ENCODE results near the gene LRRC27.

DNA sequence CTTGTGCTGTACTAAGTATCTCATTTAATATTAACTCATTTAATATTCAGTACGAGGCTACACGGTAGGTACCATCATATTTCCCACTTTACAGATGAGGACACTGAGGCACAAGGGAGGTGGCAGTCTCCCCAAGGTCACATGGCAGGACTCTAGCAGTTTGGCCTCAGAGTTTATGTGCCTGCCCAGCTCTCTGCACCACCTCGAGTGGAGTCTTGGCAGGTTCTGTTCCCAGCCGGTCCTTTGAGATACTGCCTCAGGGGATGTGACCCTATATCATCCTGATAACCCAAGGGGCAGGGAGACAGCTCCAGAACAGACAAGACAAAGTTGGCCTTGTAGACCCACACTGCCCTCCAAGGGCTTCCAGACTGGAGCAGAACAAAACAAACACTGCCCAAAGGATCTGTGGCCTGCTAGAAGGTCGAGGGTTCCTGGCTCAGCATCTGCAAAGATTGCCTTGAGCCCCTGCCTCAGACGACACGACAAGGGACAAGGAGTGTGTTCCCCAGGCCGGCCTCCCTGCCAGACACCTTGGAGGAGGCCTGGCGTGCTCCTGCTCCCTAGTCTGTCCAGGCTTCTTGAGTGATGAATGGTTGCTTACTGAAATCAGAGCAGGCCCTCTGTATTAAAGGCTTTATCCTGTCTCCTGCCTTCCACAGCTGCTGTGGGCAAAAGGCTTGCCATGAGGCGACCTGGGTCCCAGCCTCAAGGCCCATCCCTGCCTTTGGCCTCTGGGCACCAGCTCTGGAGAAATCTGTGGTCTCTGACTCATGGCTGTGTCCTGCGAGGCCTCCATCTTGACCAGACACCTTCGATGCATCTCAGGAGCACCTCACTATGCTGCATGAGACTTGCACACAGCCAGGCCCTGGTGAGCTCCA lies 61.1 kb downstream of the LRRC27 start:
- no peak for TF ChIP-seq ZFP30 (CRISPR knock-in tag; IDR thresholded peaks at IDR 0.05)
- no peak for TF ChIP-seq TCF4 (CRISPR knock-in tag; IDR thresholded peaks at IDR 0.05; ENCODE audit: borderline replicate concordance)
- TF ChIP-seq, protein P1, sequence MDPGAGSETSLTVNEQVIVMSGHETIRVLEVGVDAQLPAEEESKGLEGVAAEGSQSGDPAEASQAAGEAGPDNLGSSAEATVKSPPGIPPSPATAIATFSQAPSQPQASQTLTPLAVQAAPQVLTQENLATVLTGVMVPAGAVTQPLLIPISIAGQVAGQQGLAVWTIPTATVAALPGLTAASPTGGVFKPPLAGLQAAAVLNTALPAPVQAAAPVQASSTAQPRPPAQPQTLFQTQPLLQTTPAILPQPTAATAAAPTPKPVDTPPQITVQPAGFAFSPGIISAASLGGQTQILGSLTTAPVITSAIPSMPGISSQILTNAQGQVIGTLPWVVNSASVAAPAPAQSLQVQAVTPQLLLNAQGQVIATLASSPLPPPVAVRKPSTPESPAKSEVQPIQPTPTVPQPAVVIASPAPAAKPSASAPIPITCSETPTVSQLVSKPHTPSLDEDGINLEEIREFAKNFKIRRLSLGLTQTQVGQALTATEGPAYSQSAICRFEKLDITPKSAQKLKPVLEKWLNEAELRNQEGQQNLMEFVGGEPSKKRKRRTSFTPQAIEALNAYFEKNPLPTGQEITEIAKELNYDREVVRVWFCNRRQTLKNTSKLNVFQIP (CRISPR knock-in tag; IDR thresholded peaks at IDR 0.05; ENCODE audit: borderline replicate concordance, low read depth) = no peak
- TF ChIP-seq, protein P2, sequence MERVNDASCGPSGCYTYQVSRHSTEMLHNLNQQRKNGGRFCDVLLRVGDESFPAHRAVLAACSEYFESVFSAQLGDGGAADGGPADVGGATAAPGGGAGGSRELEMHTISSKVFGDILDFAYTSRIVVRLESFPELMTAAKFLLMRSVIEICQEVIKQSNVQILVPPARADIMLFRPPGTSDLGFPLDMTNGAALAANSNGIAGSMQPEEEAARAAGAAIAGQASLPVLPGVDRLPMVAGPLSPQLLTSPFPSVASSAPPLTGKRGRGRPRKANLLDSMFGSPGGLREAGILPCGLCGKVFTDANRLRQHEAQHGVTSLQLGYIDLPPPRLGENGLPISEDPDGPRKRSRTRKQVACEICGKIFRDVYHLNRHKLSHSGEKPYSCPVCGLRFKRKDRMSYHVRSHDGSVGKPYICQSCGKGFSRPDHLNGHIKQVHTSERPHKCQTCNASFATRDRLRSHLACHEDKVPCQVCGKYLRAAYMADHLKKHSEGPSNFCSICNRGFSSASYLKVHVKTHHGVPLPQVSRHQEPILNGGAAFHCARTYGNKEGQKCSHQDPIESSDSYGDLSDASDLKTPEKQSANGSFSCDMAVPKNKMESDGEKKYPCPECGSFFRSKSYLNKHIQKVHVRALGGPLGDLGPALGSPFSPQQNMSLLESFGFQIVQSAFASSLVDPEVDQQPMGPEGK (CRISPR knock-in tag; IDR thresholded peaks at IDR 0.05; ENCODE audit: borderline replicate concordance) = no peak
- TF ChIP-seq GLIS3 (CRISPR knock-in tag; IDR thresholded peaks at IDR 0.05) = no peak
- no peak for TF ChIP-seq ZNF565 (CRISPR knock-in tag; conservative IDR thresholded peaks at IDR 0.05; ENCODE audit: low read depth)
- no peak for TF ChIP-seq TOX (CRISPR knock-in tag; IDR thresholded peaks at IDR 0.05; ENCODE audit: borderline replicate concordance)
- no peak for TF ChIP-seq ISL1 (CRISPR knock-in tag; IDR thresholded peaks at IDR 0.05)
- TF ChIP-seq ZFP3 (CRISPR knock-in tag; IDR thresholded peaks at IDR 0.05) = no peak
- no peak for TF ChIP-seq RARB (CRISPR knock-in tag; IDR thresholded peaks at IDR 0.05)
- TF ChIP-seq, protein P3, sequence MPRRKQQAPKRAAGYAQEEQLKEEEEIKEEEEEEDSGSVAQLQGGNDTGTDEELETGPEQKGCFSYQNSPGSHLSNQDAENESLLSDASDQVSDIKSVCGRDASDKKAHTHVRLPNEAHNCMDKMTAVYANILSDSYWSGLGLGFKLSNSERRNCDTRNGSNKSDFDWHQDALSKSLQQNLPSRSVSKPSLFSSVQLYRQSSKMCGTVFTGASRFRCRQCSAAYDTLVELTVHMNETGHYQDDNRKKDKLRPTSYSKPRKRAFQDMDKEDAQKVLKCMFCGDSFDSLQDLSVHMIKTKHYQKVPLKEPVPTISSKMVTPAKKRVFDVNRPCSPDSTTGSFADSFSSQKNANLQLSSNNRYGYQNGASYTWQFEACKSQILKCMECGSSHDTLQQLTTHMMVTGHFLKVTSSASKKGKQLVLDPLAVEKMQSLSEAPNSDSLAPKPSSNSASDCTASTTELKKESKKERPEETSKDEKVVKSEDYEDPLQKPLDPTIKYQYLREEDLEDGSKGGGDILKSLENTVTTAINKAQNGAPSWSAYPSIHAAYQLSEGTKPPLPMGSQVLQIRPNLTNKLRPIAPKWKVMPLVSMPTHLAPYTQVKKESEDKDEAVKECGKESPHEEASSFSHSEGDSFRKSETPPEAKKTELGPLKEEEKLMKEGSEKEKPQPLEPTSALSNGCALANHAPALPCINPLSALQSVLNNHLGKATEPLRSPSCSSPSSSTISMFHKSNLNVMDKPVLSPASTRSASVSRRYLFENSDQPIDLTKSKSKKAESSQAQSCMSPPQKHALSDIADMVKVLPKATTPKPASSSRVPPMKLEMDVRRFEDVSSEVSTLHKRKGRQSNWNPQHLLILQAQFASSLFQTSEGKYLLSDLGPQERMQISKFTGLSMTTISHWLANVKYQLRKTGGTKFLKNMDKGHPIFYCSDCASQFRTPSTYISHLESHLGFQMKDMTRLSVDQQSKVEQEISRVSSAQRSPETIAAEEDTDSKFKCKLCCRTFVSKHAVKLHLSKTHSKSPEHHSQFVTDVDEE (CRISPR knock-in tag; IDR thresholded peaks at IDR 0.05) = no peak
- no peak for TF ChIP-seq ARNTL (CRISPR knock-in tag; IDR thresholded peaks at IDR 0.05; ENCODE audit: borderline replicate concordance, low read depth)
